GM19397 (cell line): ENCODE results near the gene CMPK1.
"Not testable (repeated sequence)": the region's sequence is repeated elsewhere in the genome, so short reads cannot be mapped to it uniquely, and the experiment has no call there.

ENCODE experiments used
- ATAC-seq: cut with Tn5 transposase; IDR thresholded peaks from one replicate; pipeline ENCODE4 v1.9.1; 2021; ENCODE audit warnings: mild to moderate bottlenecking, moderate library complexity; ENCODE audit not compliant: unreplicated experiment

The CMPK1 gene

DNA sequence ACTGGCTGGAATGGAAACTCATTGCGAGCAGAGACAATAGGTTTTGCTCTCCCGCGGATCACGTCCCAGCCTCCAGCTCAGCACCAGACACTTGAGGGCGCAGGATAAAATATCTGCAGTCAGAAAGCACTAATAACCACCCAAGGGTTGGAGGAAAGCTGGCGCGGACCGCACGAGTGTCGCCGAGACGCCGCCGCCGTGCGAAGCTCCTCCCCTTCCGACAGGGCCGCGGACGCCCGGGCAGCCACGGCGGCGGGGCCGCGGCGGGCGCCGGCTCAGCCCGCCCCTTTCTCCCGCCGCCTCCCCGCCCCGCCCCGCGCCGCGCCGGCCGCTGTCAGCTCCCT, at the start of gene CMPK1:
CMPK1 (plus strand) TSS at position 213 of the 344 bp plus-strand sequence. CDS start 156 bp downstream, outside the sequence.
- ATAC-seq: peak; percentile 78

DNA sequence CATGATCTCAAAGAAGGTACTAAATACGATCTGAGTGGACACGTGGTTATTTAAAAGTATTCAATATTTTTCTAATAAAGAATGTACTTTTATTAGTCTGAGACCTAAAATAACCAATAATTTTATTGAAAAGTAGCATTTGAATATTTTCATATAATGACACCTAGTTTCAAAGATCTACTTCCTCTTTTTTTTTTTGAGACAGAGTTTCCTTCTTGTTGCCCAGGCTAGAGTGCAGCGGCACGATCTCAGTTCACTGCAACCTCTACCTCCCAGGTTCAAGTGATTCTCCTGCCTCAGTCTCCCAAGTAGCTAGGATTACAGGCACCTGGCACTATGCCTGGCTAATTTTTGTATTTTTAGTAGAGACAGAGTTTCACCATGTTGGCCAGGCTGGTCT, 45.5 kb upstream of the CMPK1 start:
- not testable (repeated sequence) for ATAC-seq

DNA sequence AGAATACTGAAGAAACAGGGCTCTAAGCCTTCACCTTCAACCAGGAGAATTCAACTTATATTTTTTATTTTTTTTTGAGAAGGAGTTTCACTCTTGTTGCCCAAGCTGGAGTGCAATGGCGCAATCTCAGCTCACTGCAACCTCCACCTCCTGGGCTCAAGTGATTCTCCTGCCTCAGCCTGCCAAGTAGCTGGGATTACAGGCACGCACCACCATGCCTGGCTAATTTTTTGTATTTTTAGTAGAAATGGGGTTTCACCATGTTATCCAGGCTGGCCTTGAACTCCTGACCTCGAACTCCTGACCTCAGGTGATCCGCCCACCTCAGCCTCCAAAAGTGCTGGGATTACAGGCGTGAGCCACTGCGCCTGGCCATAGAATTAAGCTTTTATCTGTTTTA, 38.7 kb upstream of the CMPK1 start:
- not testable (repeated sequence) for ATAC-seq

GRCh38 chr1:47295579-47295978, 38.0 kb upstream of the CMPK1 start:
- no peak for ATAC-seq

- no peak for ATAC-seq
Observed at GRCh38 chr1:47298025-47298699, 35.4 kb upstream of the CMPK1 start.

DNA sequence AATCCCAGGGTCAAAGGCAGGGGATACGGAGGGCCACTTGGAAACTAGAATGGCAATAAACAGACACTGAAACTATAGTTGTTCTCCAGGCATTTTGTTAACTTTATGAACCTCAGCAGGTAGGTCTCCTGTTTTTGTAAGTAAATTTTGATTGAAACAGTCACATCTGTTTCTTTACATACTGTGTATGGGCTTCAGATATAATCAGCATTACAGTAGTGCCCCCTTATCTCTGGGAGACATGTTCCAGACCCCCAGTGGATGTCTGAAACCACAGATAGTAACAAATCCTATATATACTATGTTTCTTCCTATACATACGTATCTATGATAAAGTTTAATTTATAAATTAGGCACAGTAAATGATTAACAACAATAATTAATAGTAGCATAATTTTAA, 31.1 kb upstream of the CMPK1 start:
- ATAC-seq: no peak

DNA sequence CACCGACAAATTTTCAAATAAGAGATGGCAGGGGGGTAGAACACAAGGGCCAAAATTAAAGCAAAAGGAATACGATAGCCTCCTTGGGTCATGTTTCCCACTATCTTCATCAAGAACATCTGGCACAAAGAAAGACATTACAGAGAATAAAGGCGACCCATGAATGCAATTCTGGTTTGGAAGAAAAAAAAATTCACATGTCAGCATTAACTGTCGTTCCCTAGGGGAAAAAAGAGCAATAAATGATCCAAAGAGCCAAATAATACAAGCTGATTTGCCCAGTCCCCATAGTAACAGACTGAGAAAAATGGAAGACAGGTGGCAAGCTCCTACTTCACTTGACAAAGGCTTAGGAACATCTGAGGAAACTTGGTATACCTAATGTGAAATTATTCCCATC, 24.2 kb upstream of the CMPK1 start:
- no peak for ATAC-seq

DNA sequence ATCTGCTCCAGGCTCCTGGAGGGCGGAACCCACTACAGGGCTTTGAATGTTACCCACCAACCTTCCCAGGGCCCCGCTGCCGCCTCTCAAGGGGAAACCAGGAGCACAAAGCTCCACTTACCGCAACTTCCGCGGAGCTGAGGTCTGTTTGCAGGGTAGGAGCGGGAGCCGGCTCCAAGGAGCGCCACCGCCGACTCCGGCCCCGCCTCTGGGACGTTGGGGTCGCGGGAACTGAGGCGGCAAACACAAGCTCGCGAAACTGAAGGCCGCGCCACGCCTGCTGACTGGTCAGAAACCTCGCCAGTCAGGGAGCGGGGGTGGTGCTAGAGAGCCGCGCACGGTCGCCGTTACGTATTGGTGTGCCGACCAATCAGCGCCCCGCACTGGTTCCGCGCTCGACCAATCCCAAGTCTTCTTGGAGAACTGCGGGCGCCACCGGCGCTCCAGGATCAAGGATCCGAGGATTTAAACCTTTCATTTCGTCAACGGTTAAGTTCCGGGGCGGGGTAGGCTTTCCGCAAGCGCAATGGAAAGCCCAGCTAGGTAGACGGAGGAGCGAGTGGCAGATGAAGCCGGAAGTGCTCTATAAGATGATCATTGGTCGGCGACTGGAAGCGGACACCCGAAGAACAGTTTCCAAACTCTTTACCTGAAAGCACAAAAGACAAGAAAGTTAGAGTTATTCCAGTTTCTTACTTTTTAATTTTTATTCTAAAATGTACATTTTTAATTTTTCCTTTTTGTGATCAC, 19.5 kb upstream of the CMPK1 start, which contains the start of gene STIL:
STIL (minus strand) TSS at position 233 of the 750 bp plus-strand sequence. CDS start 3,828 bp downstream, outside the sequence.
- peak; percentile 97 for ATAC-seq

- ATAC-seq: no peak
Observed at GRCh38 chr1:47317841-47318240, 15.7 kb upstream of the CMPK1 start.

DNA sequence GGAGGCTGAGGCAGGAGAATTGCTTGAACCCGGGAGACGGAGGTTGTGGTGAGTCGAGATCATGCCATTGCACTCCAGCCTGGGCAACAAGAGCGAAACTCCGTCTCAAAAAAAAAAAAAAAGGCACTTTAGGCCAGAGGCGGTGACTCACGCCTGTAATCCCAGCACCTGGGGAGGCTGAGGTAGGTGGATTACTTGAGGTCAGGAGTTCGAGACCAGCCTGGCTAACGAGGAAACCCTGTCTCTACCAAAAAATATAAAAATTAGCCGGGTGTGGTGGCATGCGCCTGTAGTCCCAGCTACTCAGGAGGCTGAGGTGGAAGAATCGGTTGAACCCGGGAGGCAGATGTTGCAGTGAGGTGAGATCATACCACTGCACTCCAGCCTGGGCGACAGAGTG, 13.6 kb upstream of the CMPK1 start:
- not testable (repeated sequence) for ATAC-seq

- ATAC-seq: no peak
Observed at GRCh38 chr1:47323599-47324031, 10.0 kb upstream of the CMPK1 start.

- no peak for ATAC-seq
Observed at GRCh38 chr1:47324682-47325081, 8.9 kb upstream of the CMPK1 start.

DNA sequence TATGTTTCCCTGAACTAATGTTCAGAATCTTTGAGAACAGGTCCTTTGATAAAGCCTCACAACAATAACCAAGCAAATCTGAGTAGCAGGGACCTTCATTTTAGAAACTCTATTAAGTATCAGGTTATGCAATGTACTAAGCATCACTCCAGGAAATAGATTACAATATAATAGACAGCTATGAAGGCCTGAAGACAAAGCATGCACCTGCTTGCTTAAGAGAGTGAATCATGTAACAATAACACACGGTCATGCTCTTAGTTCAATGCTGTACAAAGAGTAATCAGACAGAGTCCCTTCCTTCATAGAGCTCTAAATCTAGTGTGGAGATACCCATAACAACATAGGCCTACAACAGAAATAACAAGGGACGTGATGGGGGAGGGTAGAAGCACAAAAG, 8.1 kb upstream of the CMPK1 start:
- no peak for ATAC-seq

GRCh38 chr1:47326271-47326670, 7.3 kb upstream of the CMPK1 start:
- ATAC-seq: no peak

- ATAC-seq: no peak
Observed at GRCh38 chr1:47328992-47329391, 4.6 kb upstream of the CMPK1 start.

- no peak for ATAC-seq
Observed at GRCh38 chr1:47330212-47330611, 3.4 kb upstream of the CMPK1 start.

- ATAC-seq: no peak
Observed at GRCh38 chr1:47331875-47332274, 1.7 kb upstream of the CMPK1 start.

DNA sequence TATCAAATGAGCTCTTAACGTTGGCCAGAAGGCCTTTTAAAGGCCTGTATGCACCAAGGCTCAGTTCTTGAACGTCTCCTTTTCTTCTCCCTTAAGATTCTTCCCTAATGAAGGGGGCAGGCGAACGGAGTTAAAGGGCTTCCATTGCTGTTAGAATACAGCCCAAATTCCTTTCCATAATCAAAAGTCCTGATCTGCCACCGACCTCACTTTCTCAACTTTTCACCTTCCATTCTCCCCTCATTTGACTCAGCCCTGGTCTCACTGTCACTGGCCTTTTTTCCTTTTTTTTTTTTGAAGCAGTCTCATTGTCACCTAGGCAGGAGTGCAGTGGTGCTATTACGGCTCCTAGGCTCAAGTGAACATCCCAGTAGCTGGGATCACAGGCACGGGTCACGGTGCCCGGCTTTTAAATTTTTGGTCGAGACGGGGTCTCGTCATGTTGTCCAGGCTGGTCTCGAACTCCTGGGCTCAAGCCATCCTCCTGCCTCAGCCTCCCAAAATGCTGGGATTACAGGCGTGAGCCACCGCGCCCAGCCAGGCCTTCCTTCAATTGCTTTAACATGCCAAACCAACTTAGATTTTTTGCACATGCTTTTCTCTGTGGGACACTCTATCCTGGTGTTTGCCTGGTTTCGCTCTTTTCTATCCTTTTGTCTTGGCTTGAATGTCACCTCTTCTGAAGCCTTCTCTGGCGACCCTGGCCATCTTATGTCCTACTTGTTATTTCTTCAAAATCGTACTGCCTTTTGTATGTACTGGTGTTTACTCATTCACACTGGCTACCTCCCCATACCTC, 612 bp upstream of the CMPK1 start:
- ATAC-seq: no peak

GRCh38 chr1:47333922-47334764, 553 bp downstream of the CMPK1 start:
- peak; percentile 89 for ATAC-seq

DNA sequence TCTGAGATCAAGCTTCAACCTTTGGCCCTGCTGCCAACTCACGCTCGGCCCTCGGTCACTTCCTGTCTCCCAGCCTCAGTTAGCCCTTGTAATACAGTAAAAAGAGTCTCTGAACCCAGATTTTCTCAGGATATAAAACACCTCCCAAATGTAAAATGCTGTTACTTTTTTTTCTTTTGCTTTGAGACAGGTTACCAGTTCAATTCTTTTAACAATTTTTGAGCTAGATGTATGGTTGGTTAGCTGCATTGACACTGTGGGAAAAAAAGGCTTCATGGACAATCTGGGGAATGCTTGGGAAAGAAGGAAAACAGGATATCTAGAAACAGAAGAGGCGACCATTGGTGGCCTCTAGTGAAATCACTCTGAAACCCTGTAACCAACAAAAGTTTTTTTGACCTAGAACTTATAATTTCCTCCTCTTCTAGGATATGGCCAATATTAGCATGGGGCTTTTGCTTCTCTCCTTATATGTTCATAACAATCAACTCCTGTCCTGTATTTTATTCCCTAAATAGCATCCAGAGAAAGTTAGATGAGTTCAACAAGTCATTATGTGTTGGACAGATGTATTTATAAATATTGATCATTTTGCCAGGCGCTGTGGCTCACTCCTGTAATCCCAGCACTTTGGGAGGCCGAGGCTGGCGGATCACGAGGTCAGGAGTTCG, 1.3 kb downstream of the CMPK1 start:
- ATAC-seq: no peak
